GM12874 (cell line): ENCODE data around the gene CDKL4.

Experiments
- TF ChIP-seq, protein P1 (sequence below): IDR thresholded peaks from 2 replicates; pipeline ENCODE4 v1.5.1; 2011; ENCODE audit warnings: low read depth, mild to moderate bottlenecking, control low read depth, low read length, moderate library complexity; ENCODE audit not compliant: insufficient read depth

CDKL4 gene

DNA sequence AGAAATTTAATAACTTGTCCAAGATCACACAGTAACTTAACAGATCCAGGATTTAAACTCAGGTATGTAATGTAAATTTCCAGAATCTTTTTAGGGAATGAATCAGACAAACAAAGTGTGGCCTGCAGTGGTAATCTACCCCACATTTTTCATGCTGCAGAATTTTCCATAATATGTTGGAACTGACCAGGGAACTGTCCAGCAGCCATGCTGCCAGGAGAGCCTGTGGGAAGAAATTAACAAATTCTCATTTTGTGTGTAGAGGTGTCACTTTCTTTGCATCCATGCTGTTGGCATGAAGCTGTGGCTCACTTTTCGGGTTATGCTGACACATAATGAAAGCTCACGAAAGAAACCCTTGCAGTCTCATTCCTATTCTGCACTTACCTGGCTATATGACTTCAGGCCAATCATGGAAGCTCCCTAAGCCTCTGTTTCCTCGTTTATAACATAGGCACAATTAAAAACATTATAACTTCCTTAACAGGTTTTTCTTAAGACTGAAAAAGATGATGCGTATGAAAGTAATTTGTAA, 54.7 kb downstream of the CDKL4 start:
- TF ChIP-seq, protein P1, sequence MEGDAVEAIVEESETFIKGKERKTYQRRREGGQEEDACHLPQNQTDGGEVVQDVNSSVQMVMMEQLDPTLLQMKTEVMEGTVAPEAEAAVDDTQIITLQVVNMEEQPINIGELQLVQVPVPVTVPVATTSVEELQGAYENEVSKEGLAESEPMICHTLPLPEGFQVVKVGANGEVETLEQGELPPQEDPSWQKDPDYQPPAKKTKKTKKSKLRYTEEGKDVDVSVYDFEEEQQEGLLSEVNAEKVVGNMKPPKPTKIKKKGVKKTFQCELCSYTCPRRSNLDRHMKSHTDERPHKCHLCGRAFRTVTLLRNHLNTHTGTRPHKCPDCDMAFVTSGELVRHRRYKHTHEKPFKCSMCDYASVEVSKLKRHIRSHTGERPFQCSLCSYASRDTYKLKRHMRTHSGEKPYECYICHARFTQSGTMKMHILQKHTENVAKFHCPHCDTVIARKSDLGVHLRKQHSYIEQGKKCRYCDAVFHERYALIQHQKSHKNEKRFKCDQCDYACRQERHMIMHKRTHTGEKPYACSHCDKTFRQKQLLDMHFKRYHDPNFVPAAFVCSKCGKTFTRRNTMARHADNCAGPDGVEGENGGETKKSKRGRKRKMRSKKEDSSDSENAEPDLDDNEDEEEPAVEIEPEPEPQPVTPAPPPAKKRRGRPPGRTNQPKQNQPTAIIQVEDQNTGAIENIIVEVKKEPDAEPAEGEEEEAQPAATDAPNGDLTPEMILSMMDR: no peak

DNA sequence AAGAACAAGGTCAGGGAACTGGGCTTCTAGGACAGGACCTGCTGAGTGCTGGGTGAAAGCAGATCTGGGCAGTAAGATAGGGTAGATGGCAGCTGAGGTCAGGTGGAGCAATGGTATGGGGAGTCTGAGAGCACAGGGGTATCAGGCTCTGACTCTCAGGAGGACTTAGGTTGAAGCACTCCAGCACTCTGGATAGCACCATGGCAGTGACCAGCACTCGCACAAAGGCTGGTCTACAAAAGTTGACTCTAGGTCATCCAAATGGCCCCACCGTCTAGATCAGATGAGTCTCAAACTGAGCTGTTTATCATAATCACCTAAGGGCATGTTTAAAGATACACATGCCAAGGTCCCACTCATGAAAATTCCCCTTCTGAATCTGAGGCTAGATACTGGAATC, 60.1 kb downstream of the CDKL4 start:
- TF ChIP-seq, protein P1: no peak

DNA sequence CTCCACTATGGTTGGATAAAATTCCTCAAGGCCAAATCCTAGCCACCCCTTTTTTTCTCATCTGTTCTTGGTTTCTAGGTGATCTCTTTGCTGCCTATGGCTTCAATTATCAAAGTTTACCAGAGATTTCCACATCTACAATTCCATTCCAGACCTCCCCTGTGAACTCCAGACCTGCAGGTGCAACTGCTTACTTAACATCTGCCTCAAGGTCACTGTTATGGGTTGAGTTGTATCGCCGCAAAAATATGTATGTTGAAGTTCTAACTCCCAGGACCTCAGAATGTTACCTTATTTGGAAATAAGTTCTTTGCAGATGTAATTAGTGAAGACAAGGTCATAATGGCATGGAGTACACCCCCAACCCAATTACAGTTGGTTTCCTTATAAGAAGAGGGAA, 62.5 kb downstream of the CDKL4 start:
- TF ChIP-seq, protein P1: no peak

DNA sequence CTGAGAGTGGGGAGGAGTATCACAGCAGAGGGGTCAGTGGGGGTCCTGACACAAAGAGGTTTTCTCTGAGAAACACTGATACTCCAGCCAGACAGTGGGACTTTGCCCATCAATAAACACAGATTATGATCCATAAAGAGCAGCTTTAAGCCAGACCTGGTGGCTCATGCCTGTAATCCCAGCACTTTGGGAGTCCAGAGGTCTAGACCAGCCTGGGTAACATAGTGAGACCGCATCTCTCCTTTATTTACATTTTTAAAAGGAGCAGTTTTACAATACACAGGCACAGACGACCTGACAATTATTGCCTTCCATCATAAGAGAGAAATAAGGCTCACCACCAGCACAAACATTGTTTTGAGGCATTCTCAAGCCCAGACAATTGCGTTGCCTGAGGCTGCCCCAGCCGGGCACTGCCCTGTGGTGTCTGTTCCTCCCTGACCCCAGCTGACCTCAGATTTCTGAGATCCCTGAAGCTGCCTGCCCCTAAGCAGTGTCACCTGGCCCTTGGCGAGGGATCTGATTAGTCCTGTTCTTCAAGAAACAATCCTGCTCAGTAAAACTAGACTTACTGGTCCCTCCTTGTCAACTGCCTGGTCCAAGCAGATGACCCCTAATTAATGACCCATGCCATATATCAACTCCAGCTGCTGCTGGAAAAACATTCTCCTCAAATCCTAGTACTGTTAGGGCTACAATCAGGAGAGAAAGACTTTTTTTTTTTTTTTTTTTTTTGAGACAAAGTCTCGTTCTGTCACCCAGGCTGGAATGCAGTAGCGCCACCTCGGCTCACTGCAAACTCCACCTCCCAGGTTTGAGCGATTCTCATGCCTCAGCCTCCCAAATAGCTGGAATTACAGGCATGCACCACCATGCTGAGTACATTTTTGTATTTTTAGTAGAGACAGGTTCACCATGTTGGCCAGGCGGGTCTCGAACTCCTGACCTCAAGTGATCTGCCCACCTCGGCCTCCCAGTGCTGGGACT, 63.5 kb downstream of the CDKL4 start:
- TF ChIP-seq, protein P1: no peak

DNA sequence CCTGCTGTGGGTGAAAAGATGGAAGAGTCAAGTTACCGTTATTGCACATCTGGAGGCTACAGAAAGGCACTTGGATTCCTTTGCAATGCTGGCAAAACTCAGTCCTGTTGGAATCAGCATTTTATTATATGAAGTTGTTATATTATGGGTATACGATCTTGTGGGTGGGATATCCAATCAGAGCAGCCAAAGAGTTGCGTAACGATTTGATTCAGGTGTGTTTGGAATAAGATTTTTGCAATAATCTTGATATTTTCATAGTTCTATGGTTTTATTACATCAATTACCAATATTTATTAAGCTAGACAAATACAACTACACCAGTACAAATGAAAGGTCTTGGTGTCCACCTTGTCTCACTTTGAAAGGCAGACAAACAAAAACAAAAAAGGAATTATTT, 65.0 kb downstream of the CDKL4 start:
- TF ChIP-seq, protein P1: no peak

DNA sequence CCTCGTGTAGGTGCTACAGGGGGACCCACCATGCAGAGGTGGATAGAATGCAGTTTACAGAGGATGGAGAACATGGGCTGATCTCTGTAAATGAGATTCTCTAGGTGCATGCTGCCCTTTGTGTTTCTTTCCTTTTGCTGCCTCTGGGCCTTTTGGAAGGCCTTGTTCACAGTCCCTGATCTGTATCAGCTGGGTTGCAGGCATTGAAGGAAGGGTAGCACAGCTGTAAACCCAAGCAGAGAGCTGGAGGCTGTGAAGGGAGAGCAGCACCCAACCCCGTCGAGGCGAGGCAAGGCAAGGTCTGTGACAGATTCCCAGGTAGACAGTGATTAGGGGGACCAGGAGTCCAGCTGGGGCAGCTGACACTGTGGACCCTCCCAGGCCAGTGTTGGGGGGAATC, 66.8 kb downstream of the CDKL4 start:
- TF ChIP-seq, protein P1: no peak

DNA sequence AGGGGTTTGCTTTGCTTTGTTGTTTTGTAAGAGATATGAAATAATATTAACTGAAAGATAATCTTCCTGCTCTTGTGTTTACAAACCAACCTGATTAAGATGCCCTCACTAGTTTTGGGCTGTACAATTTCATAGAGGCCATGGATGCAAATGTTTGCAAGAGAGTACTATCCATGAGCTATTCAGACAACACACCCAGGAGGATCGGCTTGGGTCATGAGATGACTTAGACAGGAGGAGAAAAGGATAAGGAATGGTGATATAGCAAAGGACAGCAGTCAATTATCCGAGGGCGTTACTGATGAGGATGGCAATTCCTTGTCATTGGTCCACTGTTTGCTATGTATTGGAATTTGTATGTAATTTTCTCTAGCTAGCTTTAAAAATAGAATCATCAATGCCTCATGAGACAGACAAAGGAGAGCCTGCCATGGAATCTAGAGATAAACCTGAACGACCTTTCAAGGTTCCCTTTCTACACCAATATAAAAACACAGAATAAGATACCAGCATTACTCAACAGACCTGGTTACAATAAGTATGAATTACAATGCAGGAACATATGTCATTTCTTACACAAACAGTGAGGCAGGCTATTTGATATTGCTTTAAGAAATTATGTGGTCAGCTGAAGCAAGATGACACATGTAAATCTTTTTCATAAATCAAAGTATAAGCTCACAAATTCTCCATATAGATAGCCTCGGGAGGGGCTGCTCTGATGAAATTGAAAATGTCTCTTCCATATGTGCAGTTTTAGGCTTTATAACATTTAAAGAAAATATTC, 68.6 kb downstream of the CDKL4 start:
- TF ChIP-seq, protein P1: no peak
